Activated CD4-positive, CD25-positive, alpha-beta regulatory T cell treated with anti-CD3 and anti-CD28 coated beads, Interleukin-2, amount 50 U/mL, for 72 hours (primary cell): ENCODE data around the gene TREML4.

Experiments
- DNase-seq: peaks from one replicate; pipeline ENCODE4 v3.0.0; 2021

Gene TREML4

DNA sequence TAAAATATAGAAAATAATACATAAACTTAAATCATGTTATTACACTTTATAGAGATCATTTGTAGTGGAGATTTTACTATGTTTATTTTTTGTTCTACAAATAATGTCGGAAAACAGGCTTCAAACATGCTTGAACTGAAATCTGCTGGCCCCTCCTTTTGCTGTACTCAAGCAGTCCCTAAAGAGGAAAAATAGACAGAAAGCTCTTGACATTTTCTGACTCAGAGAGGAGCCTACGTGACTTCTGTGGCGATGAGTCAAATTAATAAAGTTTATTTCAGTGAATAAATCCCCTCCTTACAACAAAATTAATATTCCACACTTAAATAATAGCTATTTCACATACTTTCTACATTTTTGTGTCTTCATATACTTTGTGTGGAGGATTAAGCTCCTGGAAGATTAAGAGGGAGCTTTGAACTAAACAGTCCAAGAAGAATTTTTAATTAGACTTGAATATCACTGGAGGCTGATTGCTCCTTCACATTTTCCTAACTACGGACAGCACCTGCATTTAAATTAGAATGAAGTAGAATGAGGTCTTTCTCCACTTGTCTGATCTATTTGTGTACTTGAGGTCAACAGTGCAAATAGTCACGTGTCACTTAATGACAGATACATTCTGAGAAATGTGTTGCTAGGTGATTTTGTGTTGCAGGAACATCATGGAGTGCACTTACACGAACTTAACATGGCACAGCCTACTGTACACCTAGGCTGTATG lies 60.0 kb downstream of the TREML4 start:
- no peak for DNase-seq
